Upper lobe of left lung (tissue), 6 donors: ENCODE results near the gene SLC9A9. TPM values are rescaled to one million over a fixed set of nuclear protein-coding genes. Genes with fewer than 3 reads are reported as not detected.

ENCODE experiments used
- ATAC-seq, 2 donors: fragments of 200-7000 bp; cut with Tn5 transposase; one replicate each; pipeline ENCODE4 v1.9.1; 2022; ENCODE audit warnings: mild to moderate bottlenecking in 2 of 2, moderate library complexity in 2 of 2; ENCODE audit not compliant: low FRiP score in 2 of 2
- DNase-seq, 2 donors: peaks; one replicate each; pipeline ENCODE4 v3.0.0-alpha.2; 2019 to 2020
- H3K27ac ChIP-seq, 4 donors: fragments of 200-600 bp; sonication (generic); one replicate each; pipeline ENCODE4 v1.5.1; 2016 to 2019
- H3K27me3 ChIP-seq, 4 donors: fragments of 200-600 bp; sonication (generic); one replicate each; pipeline ENCODE4 v1.5.1; 2017 to 2019
- H3K36me3 ChIP-seq, 4 donors: fragments of 200-600 bp; sonication (generic); one replicate each; pipeline ENCODE4 v1.5.1; 2016 to 2019
- H3K4me1 ChIP-seq, 4 donors: fragments of 200-600 bp; sonication (generic); one replicate each; pipeline ENCODE4 v1.5.1; 2018 to 2019
- H3K4me3 ChIP-seq, 4 donors: fragments of 200-600 bp; sonication (generic); one replicate each; pipeline ENCODE4 v1.5.1; 2017 to 2019; ENCODE audit warnings: mild to moderate bottlenecking in 2 of 4, moderate library complexity in 1 of 4
- H3K9me3 ChIP-seq, 4 donors: fragments of 200-600 bp; sonication (generic); one replicate each; pipeline ENCODE4 v1.5.1; 2018 to 2019
- CTCF ChIP-seq, 6 experiments: fragments of 450-650 bp in 4 of 6; fragments of 200-600 bp in 2 of 6; sonication (generic) in 2 of 6; IDR thresholded peaks; one replicate each; pipeline ENCODE4 v1.5.1; 2016 to 2019; ENCODE audit warnings: antibody characterized with exemption in 6 of 6
- EP300 ChIP-seq, 4 donors: sonication (generic); formaldehyde crosslinking; IDR thresholded peaks; one replicate each; pipeline ENCODE4 v1.5.1; 2017; ENCODE audit warnings: antibody characterized with exemption in 4 of 4, control low read depth in 2 of 4
- POLR2A ChIP-seq, 4 donors: fragments of 450-650 bp; IDR thresholded peaks; one replicate each; pipeline ENCODE4 v1.5.1; 2016 to 2017; ENCODE audit warnings: antibody characterized with exemption in 4 of 4, mild to moderate bottlenecking in 2 of 4
- POLR2AphosphoS5 ChIP-seq, 2 donors: sonication (generic); formaldehyde crosslinking; IDR thresholded peaks; one replicate each; pipeline ENCODE4 v1.5.1; 2017; ENCODE audit warnings: antibody characterized with exemption in 2 of 2
- WGBS, 2 donors: methylation state at CpG; one replicate each; pipeline ENCODE4 v1.1.5; 2017 to 2018; 5-methylcytosine and 5-hydroxymethylcytosine counted together
- total RNA-seq, 6 donors: library from RNA; depleted of rRNA in 4 of 6; stranded (reverse); fragments of >200 nt in 4 of 6; gene quantifications; one replicate each; pipeline versions ENCODE4 v1.1.0 to v1.2.1, GENCODE V29; 2016 to 2021
- donor health status: DM: no; HTN: no; CAD: no; lungs with moderate emphysema.
- donor health status: DM: no; HTN: yes; CAD: no; lungs with severe emphysema.

The SLC9A9 gene
- total RNA-seq, 6 donors from 2014 or later: 4.2 to 20.4 (median 8.7) TPM

GRCh38 chr3:143536817-143537535, 311.3 kb downstream of the SLC9A9 start:
- WGBS, 2 donors: 73 to 87% methylated on average over 2 to 3 of the region's 3 CpGs
- peak in 1 of 2 donors; percentile 1 for DNase-seq
- H3K27me3 ChIP-seq: no peaks in the 10 kb centered on the region
- H3K4me3 ChIP-seq: no peak overlapping the region
- TF ChIP-seq POLR2A (IDR thresholded peaks at IDR 0.05) (no peak), CTCF (IDR thresholded peaks at IDR 0.05) (no peak), EP300 (IDR thresholded peaks at IDR 0.05) (no peak), POLR2AphosphoS5 (IDR thresholded peaks at IDR 0.05) (no peak)
- no peaks in the 10 kb centered on the region for H3K9me3 ChIP-seq
- ATAC-seq: no peak
- peaks cover 0 to 4% (median 0%) of the 10 kb centered on the region in 4 donors for H3K4me1 ChIP-seq
- H3K27ac ChIP-seq: no peak overlapping the region
- no peaks in the 10 kb centered on the region for H3K36me3 ChIP-seq

- Histone ChIP-seq H3K9me3 (no peaks in the 10 kb centered on the region), H3K4me3 (no peak overlapping the region), H3K27ac (no peak overlapping the region), H3K36me3 (no peaks in the 10 kb centered on the region), H3K27me3 (no peaks in the 10 kb centered on the region), H3K4me1 (peaks cover 0 to 4% (median 0%) of the 10 kb centered on the region in 4 donors)
- TF ChIP-seq CTCF (IDR thresholded peaks at IDR 0.05) (no peak), EP300 (IDR thresholded peaks at IDR 0.05) (no peak), POLR2A (IDR thresholded peaks at IDR 0.05) (no peak), POLR2AphosphoS5 (IDR thresholded peaks at IDR 0.05) (no peak)
- ATAC-seq (no peak), DNase-seq (no peak)
- 84 to 93% methylated on average over 3 of the region's 3 CpGs for WGBS, 2 donors
Measured at GRCh38 chr3:143535994-143536784, 312.1 kb downstream of the SLC9A9 start.

- Histone ChIP-seq H3K27me3 (no peaks in the 10 kb centered on the region), H3K4me1 (peaks cover 0 to 8% (median 3%) of the 10 kb centered on the region in 4 donors), H3K4me3 (no peak overlapping the region), H3K9me3 (no peaks in the 10 kb centered on the region), H3K27ac (no peak overlapping the region), H3K36me3 (no peaks in the 10 kb centered on the region)
- TF ChIP-seq POLR2A (IDR thresholded peaks at IDR 0.05): no peak
- TF ChIP-seq POLR2AphosphoS5 (IDR thresholded peaks at IDR 0.05): no peak
- no peak for TF ChIP-seq CTCF (IDR thresholded peaks at IDR 0.05)
- TF ChIP-seq EP300 (IDR thresholded peaks at IDR 0.05): no peak
- no peak for ATAC-seq
- no peak for DNase-seq
Measured at GRCh38 chr3:143533391-143533790, 314.9 kb downstream of the SLC9A9 start.

- no peak for ATAC-seq
- Histone ChIP-seq H3K4me1 (peaks cover 0 to 8% (median 3%) of the 10 kb centered on the region in 4 donors), H3K4me3 (no peak overlapping the region), H3K36me3 (no peaks in the 10 kb centered on the region), H3K27me3 (no peaks in the 10 kb centered on the region), H3K27ac (no peak overlapping the region), H3K9me3 (no peaks in the 10 kb centered on the region)
- no peak for DNase-seq
- 70 to 83% methylated on average over 1 of the region's 1 CpG for WGBS, 2 donors
- no peak for TF ChIP-seq POLR2AphosphoS5 (IDR thresholded peaks at IDR 0.05)
- no peak for TF ChIP-seq CTCF (IDR thresholded peaks at IDR 0.05)
- TF ChIP-seq EP300 (IDR thresholded peaks at IDR 0.05): no peak
- TF ChIP-seq POLR2A (IDR thresholded peaks at IDR 0.05): no peak
Measured at GRCh38 chr3:143532091-143532490, 316.2 kb downstream of the SLC9A9 start.
